ENCODE data around the gene COX19. TPM values are rescaled to one million over a fixed set of nuclear protein-coding genes. Genes with fewer than 3 reads are reported as not detected.

The COX19 gene
- polyA plus RNA-seq, 3 donors = 7.4 to 15.0 (median 7.6) TPM

DNA sequence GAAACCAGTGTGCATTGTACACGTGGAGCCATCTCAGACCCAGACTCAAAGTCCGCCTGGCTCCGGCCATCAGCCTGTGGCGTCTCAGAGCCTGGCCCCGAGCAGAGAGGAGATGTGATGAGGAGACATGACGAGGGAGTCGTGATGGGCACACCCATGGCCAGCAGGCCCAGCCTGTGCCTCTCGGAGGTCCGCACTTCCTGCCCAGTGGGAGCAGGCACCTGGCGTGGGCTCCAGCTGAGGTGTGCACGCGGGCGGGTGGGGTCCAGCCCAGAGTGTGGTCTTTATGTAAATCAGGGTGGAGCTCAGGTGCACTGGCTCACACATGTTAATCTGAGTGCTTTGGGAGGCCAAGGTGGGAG lies 43.0 kb upstream of the COX19 start:
- no peak for TF ChIP-seq CTCF (IDR thresholded peaks at IDR 0.05)
- Histone ChIP-seq H3K4me3 (replicated peaks in 1 of 3; ENCODE audit: low read depth in 2 of 3, low read length in 3 of 3) (no peak overlapping the region), H3K4me1 (ENCODE audit: control insufficient read depth in 1 of 2, insufficient read depth in 2 of 2, low read length in 2 of 2) (no peaks in the 10 kb centered on the region), H3K36me3 (replicated peaks in 1 of 2; ENCODE audit: control insufficient read depth in 1 of 2, insufficient read depth in 2 of 2, low read length in 2 of 2) (peaks cover 0 to 16% of the 10 kb centered on the region in 2 donors), H3K4me2 (replicated peaks; ENCODE audit: extremely low read depth, low read length, poor library complexity, severe bottlenecking) (no peak overlapping the region), H3K27ac (ENCODE audit: low read depth in 1 of 2, low read length in 2 of 2) (no peak overlapping the region), H3K9me3 (replicated peaks in 1 of 2; ENCODE audit: control insufficient read depth in 1 of 2, insufficient read depth in 1 of 2, low read length in 2 of 2) (peaks cover 20 to 36% of the 10 kb centered on the region in 2 donors), H3K27me3 (ENCODE audit: control insufficient read depth in 2 of 2, insufficient read depth in 2 of 2, low read length in 2 of 2) (no peaks in the 10 kb centered on the region), H3K9ac (ENCODE audit: insufficient read depth, low read length, poor library complexity, severe bottlenecking) (no peak overlapping the region), H2AFZ (ENCODE audit: insufficient read depth, low read depth, low read length, poor library complexity, severe bottlenecking) (no peak overlapping the region), H4K20me1 (ENCODE audit: insufficient read depth, low read length) (peaks cover 65% of the 10 kb centered on the region), H3K79me2 (ENCODE audit: insufficient read depth, low read length) (peaks cover 13% of the 10 kb centered on the region)
- H3K9me3 Mint-ChIP-seq = peaks cover 27 to 45% (median 35%) of the 10 kb centered on the region in 7 donors
- DNase-seq = no peak
- H3K4me1 Mint-ChIP-seq = no peaks in the 10 kb centered on the region
- peaks cover 17 to 39% of the 10 kb centered on the region in 2 donors for H3K36me3 Mint-ChIP-seq
- peaks cover 0 to 3% (median 2%) of the 10 kb centered on the region in 3 donors for H3K27me3 Mint-ChIP-seq (ENCODE audit: low read depth in 3 of 3)
- intact Hi-C loops (cut with micrococcal nuclease) = no loop called here
- no peak overlapping the region for H3K4me3 Mint-ChIP-seq
- H3K27ac Mint-ChIP-seq = no peak overlapping the region
- 97% methylated on average over 13 of the region's 13 CpGs for WGBS (ENCODE audit: insufficient coverage)

DNA sequence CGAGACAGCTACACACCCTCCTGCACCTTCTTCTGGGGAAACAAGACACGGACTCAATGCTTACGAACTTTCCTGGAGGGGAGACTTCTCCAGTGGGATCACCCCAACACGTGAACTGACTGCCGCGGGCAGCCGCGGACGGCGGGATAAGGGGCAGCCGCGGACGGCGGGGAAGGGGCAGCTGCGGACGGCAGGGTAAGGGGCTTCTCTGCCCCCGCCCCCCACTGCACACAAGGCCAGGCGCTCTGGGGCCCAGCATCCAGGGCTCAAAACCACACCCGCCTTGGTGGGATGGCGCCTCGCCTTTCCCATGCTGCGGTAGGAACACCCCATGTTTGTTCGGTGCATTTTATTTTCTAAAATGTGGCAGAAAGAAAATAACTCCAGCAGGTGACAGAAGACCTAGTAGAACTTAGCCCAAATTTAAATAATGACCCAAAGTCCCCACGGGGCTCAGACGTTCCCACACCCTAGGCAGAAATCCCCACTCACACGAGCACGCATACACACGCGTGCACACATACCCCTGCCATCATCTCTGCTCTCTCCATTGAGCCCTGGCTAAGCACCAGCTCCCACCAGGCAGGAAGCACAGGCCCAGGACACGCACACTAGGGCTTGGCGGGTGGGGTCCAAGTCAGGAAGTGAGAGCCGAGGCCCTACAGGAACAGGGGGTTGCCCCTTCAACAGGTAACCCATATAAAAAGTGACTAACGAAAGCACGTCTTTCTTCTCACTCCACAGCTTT lies 42.4 kb upstream of the COX19 start:
- H3K79me2 ChIP-seq (ENCODE audit: insufficient read depth, low read length) = peaks cover 7% of the 10 kb centered on the region
- no peak overlapping the region for H3K27ac ChIP-seq (ENCODE audit: low read depth in 1 of 2, low read length in 2 of 2)
- H3K27me3 ChIP-seq (ENCODE audit: control insufficient read depth in 2 of 2, insufficient read depth in 2 of 2, low read length in 2 of 2) = no peaks in the 10 kb centered on the region
- H3K4me1 ChIP-seq (ENCODE audit: control insufficient read depth in 1 of 2, insufficient read depth in 2 of 2, low read length in 2 of 2) = no peaks in the 10 kb centered on the region
- no peak overlapping the region for H3K9ac ChIP-seq (ENCODE audit: insufficient read depth, low read length, poor library complexity, severe bottlenecking)
- Mint-ChIP-seq H3K36me3 (peaks cover 17 to 33% of the 10 kb centered on the region in 2 donors), H3K27me3 (ENCODE audit: low read depth in 3 of 3) (peaks cover under 1 to 3% (median 2%) of the 10 kb centered on the region in 3 donors), H3K4me3 (no peak overlapping the region), H3K4me1 (no peaks in the 10 kb centered on the region), H3K9me3 (peaks cover 24 to 41% (median 30%) of the 10 kb centered on the region in 7 donors), H3K27ac (no peak overlapping the region)
- intact Hi-C loops (cut with micrococcal nuclease) = no loop called here
- no peak overlapping the region for H3K4me2 ChIP-seq (replicated peaks; ENCODE audit: extremely low read depth, low read length, poor library complexity, severe bottlenecking)
- peaks cover 66% of the 10 kb centered on the region for H4K20me1 ChIP-seq (ENCODE audit: insufficient read depth, low read length)
- 94% methylated on average over 18 of the region's 34 CpGs for WGBS (ENCODE audit: insufficient coverage)
- H3K36me3 ChIP-seq (replicated peaks in 1 of 2; ENCODE audit: control insufficient read depth in 1 of 2, insufficient read depth in 2 of 2, low read length in 2 of 2) = peaks cover 0 to 16% of the 10 kb centered on the region in 2 donors
- no peak overlapping the region for H3K4me3 ChIP-seq (replicated peaks in 1 of 3; ENCODE audit: low read depth in 2 of 3, low read length in 3 of 3)
- H2AFZ ChIP-seq (ENCODE audit: insufficient read depth, low read depth, low read length, poor library complexity, severe bottlenecking) = no peak overlapping the region
- no peak for TF ChIP-seq CTCF (IDR thresholded peaks at IDR 0.05)
- DNase-seq = no peak
- peaks cover 20 to 31% of the 10 kb centered on the region in 2 donors for H3K9me3 ChIP-seq (replicated peaks in 1 of 2; ENCODE audit: control insufficient read depth in 1 of 2, insufficient read depth in 1 of 2, low read length in 2 of 2)

All from CD14-positive monocyte (primary cell).